GM12878 (cell line): ENCODE measurements around the gene C1QL1. TPM values are rescaled to one million over a fixed set of nuclear protein-coding genes. Genes with fewer than 3 reads are reported as not detected.

Experiments used
- ATAC-seq: fragments of 200-7000 bp; cut with Tn5 transposase; 3 replicates; pipeline ENCODE4 v1.9.1; 2020; ENCODE audit warnings: mild to moderate bottlenecking, moderate library complexity
- BruUV-seq: library from RNA; stranded (reverse); fragments of 400-500 nt; replicated peaks from 2 replicates; lab custom pipeline; 2021; lab: Mats Ljungman, UMichigan
- CTCF ChIA-PET: fragments of 300-600 bp; sonication (Branson Sonifier 250); formaldehyde crosslinking; extraction: SDS; loops from one replicate; lab custom pipeline; 2021; ENCODE audit warnings: inconsistent platforms; lab: Yijun Ruan, JAX
- POLR2A ChIA-PET: fragments of 350-600 bp; formaldehyde crosslinking; extraction: SDS; loops from one replicate; lab custom pipeline; 2021; ENCODE audit warnings: inconsistent platforms; lab: Charles Lee
- RAD21 ChIA-PET: fragments of 300-600 bp; sonication (Branson Sonifier 250); formaldehyde crosslinking; loops from one replicate; lab custom pipeline; 2023; ENCODE audit warnings: antibody characterized with exemption; ENCODE audit not compliant: unreplicated experiment; lab: Charles Lee
- SMC1A ChIA-PET: fragments of 300-600 bp; sonication (Branson Sonifier 250); formaldehyde crosslinking; loops from one replicate; lab custom pipeline; 2023; ENCODE audit not compliant: unreplicated experiment, uncharacterized antibody; lab: Charles Lee
- DNase-seq: peaks from one replicate; pipeline ENCODE4 v3.0.0-alpha.2; 2011; ENCODE audit warnings: low read depth, low spot score
- FAIRE-seq: peaks from 3 replicates; lab custom pipeline; 2011; peaks lifted over from hg19 to GRCh38; lab: Jason Lieb, UNC
- H2AFZ ChIP-seq: 2 replicates; pipeline ENCODE4 v1.6.0; 2011; ENCODE audit warnings: low read depth, low read length, control low read depth; ENCODE audit not compliant: control insufficient read depth
- H3K27ac ChIP-seq: 2 replicates; pipeline ENCODE4 v1.5.1; 2011; ENCODE audit warnings: control low read depth; ENCODE audit not compliant: control insufficient read depth, insufficient read depth
- H3K27me3 ChIP-seq, 2 experiments: replicated peaks in 1 of 2; 2 replicates each; pipeline versions ENCODE4 v1.6.0 to v1.6.1; 2011; ENCODE audit warnings: low read length in 1 of 2; ENCODE audit not compliant: control insufficient read depth in 2 of 2, insufficient read depth in 2 of 2
- H3K36me3 ChIP-seq, 2 experiments: 2 replicates each; pipeline ENCODE4 v1.5.1; 2011; ENCODE audit warnings: low read length in 1 of 2; ENCODE audit not compliant: control insufficient read depth in 2 of 2, insufficient read depth in 2 of 2
- H3K4me1 ChIP-seq: 2 replicates; pipeline ENCODE4 v1.6.1; 2011; ENCODE audit warnings: mild to moderate bottlenecking, low read length, moderate library complexity, mixed read lengths; ENCODE audit not compliant: control insufficient read depth, insufficient read depth
- H3K4me2 ChIP-seq: 2 replicates; pipeline ENCODE4 v1.6.0; 2011; ENCODE audit warnings: control low read depth; ENCODE audit not compliant: control insufficient read depth, insufficient read depth
- H3K4me3 ChIP-seq: fragments of 200-600 bp; sonication (generic); 2 replicates; pipeline ENCODE4 v1.5.1; 2016
- H3K79me2 ChIP-seq: 2 replicates; pipeline ENCODE4 v1.6.0; 2011; ENCODE audit warnings: low read length; ENCODE audit not compliant: control insufficient read depth, insufficient read depth
- H3K9ac ChIP-seq: 2 replicates; pipeline ENCODE4 v1.8.0; 2011; ENCODE audit warnings: low read length, control low read depth, mixed read lengths; ENCODE audit not compliant: control insufficient read depth, insufficient read depth
- H3K9me3 ChIP-seq: replicated peaks from 3 replicates; pipeline ENCODE4 v1.5.1; 2011; ENCODE audit warnings: mild to moderate bottlenecking, low read length; ENCODE audit not compliant: control insufficient read depth, insufficient read depth
- H4K20me1 ChIP-seq: 2 replicates; pipeline ENCODE4 v1.6.0; 2011; ENCODE audit not compliant: control insufficient read depth, insufficient read depth
- BRCA1 ChIP-seq: IDR thresholded peaks from 2 replicates; pipeline ENCODE4 v1.6.1; 2011; ENCODE audit warnings: low read depth, low read length, improper control_type of control experiment
- LARP7 ChIP-seq: fragments of 450-650 bp; IDR thresholded peaks from 2 replicates; pipeline ENCODE4 v1.6.1; 2017; ENCODE audit warnings: mild to moderate bottlenecking
- POLR2AphosphoS2 ChIP-seq: IDR thresholded peaks from 2 replicates; pipeline ENCODE4 v1.6.1; 2011; ENCODE audit warnings: low read depth, mild to moderate bottlenecking, low read length, improper control_type of control experiment, moderate library complexity
- RFX5 ChIP-seq: IDR thresholded peaks from 2 replicates; pipeline ENCODE4 v1.6.1; 2011; ENCODE audit warnings: low read depth, low read length, improper control_type of control experiment
- SPI1 ChIP-seq: IDR thresholded peaks from 2 replicates; pipeline ENCODE4 v1.6.1; 2011; ENCODE audit warnings: low read depth, mild to moderate bottlenecking, low read length, moderate library complexity, borderline replicate concordance; ENCODE audit not compliant: insufficient read depth
- ZNF274 ChIP-seq: IDR thresholded peaks from one replicate; pipeline ENCODE4 v1.8.0; 2011; ENCODE audit not compliant: insufficient read length, insufficient read depth
- WGBS: methylation state at CpG from one replicate; pipeline ENCODE4 v1.1.6; 2016; ENCODE audit warnings: low lambda C conversion rate; ENCODE audit not compliant: insufficient replicate concordance, insufficient coverage; ENCODE audit errors: missing lambda C conversion rate; 5-methylcytosine and 5-hydroxymethylcytosine counted together
- in situ Hi-C: fragments of 300-500 bp; cut with MboI; formaldehyde crosslinking; loops from 9 replicates; pipeline ENCODE4 v1.14.3; 2018; ENCODE audit warnings: mixed read lengths
- intact Hi-C: fragments of 100-400 bp; cut with micrococcal nuclease; formaldehyde crosslinking; loops from one replicate; pipeline ENCODE4 v1.14.2; 2022; ENCODE audit not compliant: unreplicated experiment
- polyA plus RNA-seq, 11 experiments: library from polyadenylated mRNA; depleted of rRNA in 4 of 11; unstranded in 6 of 11; stranded (reverse) in 5 of 11; fragments of >200 nt; fragmentation: Nextera tagmentation in 4 of 11; fragmentation: Illumina TruSeq in 1 of 11; extraction: Ambion mirVana in 4 of 11; extraction: Trizol in 1 of 11; gene quantifications; 1 replicate in 1 of 11; 2 replicates in 10 of 11; pipeline versions ENCODE4 v1.2.1 to v1.2.3, GENCODE V29; 2011 to 2016; ENCODE audit warnings: inconsistent platforms in 2 of 11, missing spikeins in 2 of 11, low read depth in 1 of 11
- total RNA-seq, 4 experiments: library from RNA; depleted of rRNA in 3 of 4; stranded (reverse); fragments of >200 nt in 3 of 4; fragmentation: Illumina TruSeq in 1 of 4; extraction: Trizol in 1 of 4; gene quantifications; 2 replicates each; pipeline versions ENCODE4 v1.2.1 to v1.2.3, GENCODE V29; 2013 to 2021
- TF ChIP-seq, protein P1 (sequence below): IDR thresholded peaks from 2 replicates; pipeline ENCODE4 v1.6.1; 2011; ENCODE audit warnings: low read depth, low read length, improper control_type of control experiment, borderline replicate concordance

The C1QL1 gene
- total and polyA plus RNA-seq, 10 of the 15 experiments (the other 5 are each of a cell fraction or from before 2014, with no cell fraction given), result not detected

- CTCF ChIA-PET, result no interaction called here
- no peak for FAIRE-seq
- in situ Hi-C loops, result no loop called here
These were observed 27.4 kb upstream of the C1QL1 start for GRCh38 chr17:44995436-44996001.

More at GRCh38 chr17:44995436-44996001, 27.4 kb upstream of the C1QL1 start:
- H3K4me1 ChIP-seq, result no peaks in the 10 kb centered on the region
- no peak overlapping the region for H3K4me2 ChIP-seq
- ATAC-seq (no peak), DNase-seq (no peak)
- POLR2A ChIA-PET, result interaction anchor here (0.5 kb wide), 1 partner anchor 325 kb away, joined by 3 read pairs; no protein-coding TSS in a partner anchor
- no peak overlapping the region for H2AFZ ChIP-seq
- 7% methylated on average over 11 of the region's 11 CpGs for WGBS
- no peaks in the 10 kb centered on the region; a peak in 2 of 4 replicates for H3K27me3 ChIP-seq
- SMC1A ChIA-PET, result no interaction called here
- H3K27ac ChIP-seq, result no peak overlapping the region
- no peaks in the 10 kb centered on the region for H3K79me2 ChIP-seq
- RAD21 ChIA-PET, result no interaction called here
- peaks cover 2% of the 10 kb centered on the region; the same call in 1 of the 3 replicates for H3K9me3 ChIP-seq
- intact Hi-C loops, result no loop called here
- H3K36me3 ChIP-seq, result no peaks in the 10 kb centered on the region
- no peak overlapping the region for H3K9ac ChIP-seq
- H3K4me3 ChIP-seq, result no peak overlapping the region
- no peak for TF ChIP-seq SPI1
- no peak for TF ChIP-seq BRCA1
- no peak for TF ChIP-seq RFX5
- TF ChIP-seq LARP7, result no peak
- TF ChIP-seq, protein P1, sequence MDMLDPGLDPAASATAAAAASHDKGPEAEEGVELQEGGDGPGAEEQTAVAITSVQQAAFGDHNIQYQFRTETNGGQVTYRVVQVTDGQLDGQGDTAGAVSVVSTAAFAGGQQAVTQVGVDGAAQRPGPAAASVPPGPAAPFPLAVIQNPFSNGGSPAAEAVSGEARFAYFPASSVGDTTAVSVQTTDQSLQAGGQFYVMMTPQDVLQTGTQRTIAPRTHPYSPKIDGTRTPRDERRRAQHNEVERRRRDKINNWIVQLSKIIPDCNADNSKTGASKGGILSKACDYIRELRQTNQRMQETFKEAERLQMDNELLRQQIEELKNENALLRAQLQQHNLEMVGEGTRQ, result no peak
- TF ChIP-seq ZNF274, result no peak
- no peak for TF ChIP-seq POLR2AphosphoS2
- no peaks in the 10 kb centered on the region for H4K20me1 ChIP-seq
- no TSS peak for BruUV-seq
